ENCODE results near the gene MTMR12.
"Not testable (repeated sequence)": the region's sequence is repeated elsewhere in the genome, so short reads cannot be mapped to it uniquely, and the experiment has no call there.

The MTMR12 gene

DNA sequence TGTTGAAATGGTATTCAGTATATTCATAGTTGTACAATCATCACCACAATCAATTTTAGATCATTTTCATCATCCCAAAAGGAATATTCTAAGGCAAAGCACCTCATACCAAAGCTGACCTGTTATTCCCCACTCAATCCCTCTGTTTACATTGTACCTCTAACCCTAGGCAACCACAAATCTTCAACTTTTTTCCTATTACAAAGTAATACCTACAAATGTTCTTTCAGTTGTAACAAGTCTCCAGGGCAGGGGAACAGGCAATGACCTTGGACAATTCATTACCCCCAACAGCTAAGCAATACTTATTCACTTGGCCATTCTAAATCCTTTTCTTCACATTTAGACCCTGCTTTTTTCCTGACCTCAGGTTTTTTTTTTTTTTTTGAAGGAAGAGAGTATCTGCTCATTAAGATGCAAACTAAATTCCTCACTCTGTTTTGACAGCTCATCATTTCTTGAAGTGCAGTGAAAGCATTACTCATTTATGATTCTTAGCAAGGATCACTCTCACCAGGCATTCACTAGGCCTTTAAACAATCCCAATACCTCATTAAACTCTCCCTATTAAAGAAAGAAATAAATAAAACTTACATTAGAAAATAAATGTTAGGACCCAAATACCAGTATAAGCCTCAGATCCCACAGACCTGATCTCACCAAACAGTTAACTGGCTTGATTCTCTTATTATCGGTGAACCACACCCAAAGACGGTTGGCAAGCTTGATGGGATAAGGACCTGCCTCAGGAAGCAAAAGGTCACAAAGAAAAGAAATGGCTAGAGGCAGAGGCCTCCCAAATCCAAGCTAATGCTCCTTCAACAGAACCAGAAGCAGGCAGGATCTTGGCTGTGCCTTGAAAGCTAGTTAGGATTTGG is 15.3 kb downstream of the MTMR12 start:
- no peak for DNase-seq (ENCODE audit: low read depth, low spot score)

DNA sequence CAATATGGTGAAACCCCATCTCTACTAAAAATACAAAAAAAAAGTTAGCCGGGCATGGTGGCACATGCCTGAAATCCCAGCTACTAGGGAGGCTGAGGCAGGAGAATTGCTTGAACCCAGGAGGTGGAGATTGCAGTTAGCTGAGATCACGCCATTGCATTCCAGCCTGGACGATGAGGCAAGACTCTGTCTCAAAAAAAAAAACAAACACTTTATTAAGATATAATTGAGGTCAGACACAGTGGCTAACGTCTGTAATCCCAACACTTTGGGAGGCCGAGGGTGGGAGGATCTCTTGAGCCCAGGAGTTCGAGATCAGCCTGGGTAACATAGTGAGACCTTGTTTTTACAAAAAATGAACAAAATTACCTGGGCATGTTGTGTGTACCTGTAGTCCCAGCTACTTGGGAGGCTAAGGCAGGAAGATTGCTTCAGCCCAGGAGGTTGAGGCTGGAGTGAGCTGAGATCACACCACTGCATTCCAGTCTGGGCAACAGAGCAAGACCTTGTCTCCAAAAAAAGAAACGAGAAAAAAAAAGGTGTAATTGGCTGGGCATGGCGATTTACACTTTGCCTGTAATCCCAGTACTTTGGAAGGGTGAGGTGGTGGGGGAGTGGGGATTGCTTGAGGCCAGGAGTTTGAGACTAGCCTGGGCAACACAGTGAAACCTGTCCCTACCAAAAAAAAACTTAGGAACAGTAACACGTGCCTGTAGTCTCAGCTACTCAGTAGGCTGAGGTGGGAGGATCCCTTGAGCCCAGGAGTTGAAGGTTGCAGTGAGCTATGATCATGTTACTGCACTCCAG is 16.6 kb downstream of the MTMR12 start:
- DNase-seq (ENCODE audit: low read depth, low spot score): not testable (repeated sequence)

DNA sequence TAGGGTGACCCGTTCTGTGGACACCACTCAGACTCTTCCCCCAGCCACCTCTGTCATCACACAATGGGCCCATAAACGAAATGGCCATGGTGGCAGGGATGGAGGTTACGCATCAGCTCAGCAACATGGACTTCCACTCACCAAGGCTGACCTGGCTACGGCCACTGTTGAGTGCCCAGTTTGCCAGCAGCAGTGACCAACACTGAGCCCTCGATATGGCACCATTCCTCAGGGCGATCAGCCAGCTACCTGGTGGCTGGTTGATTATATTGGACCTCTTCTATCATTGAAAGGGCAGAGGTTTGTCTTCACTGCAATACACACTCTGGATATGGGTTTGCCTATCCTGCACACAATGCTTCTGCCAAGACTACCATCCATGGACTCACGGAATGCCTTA is 21.1 kb downstream of the MTMR12 start:
- DNase-seq (ENCODE audit: low read depth, low spot score): no peak

DNA sequence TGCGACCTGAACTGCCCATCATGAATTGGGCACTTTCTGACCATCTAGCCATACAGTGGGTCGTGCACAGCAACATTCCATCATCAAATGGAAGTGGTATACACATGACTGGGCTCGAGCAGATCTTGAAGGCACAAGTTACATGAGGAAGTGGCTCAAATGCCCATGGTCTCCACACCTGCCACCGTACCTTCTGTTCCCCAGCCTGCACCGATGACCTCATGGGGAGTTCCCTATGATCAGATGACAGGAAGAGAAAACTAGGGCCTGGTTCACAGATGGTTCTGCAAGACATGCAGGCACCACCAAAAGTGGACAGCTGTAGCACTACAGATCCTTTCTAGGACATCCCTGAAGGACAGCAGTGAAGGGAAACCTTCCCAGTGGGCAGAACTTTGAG is 21.8 kb downstream of the MTMR12 start:
- no peak for DNase-seq (ENCODE audit: low read depth, low spot score)

DNA sequence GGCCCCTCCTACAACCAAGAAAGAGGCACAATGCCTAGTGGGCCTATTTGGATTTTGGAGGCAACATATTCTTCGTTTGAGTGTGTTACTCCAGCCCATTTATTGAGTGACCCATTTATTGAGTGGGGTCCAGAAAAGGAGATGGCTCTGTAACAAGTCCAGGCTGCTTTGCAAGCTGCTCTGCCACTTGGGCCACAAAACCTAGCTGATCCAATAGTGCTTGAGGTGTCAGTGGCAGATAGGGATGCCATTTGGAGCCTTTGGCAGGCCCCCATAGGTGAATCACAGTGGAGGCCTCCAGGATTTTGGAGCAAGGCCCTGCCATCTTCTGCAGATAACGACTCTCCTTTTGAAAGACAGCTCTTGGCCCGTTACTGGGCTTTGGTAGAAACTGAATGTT is 22.2 kb downstream of the MTMR12 start:
- DNase-seq (ENCODE audit: low read depth, low spot score): not testable (repeated sequence)

DNA sequence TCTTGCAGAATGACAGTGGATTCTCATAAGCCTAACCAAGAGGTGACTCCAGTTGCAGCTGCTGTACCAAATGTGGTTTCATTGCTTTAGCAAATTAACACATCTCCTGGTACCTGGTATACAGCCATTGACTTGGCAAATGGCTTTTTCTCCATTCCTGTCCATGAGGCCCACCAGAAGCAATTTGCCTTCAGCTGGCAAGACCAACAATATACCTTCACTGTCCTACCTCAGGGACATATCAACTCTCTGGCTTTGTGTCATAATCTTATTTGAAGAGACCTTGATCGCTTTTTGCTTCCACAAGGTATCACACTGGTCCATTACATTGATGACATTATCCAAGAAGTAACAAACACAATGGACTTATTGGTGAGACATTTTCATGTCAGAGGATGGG is 22.8 kb downstream of the MTMR12 start:
- DNase-seq (ENCODE audit: low read depth, low spot score): not testable (repeated sequence)

DNA sequence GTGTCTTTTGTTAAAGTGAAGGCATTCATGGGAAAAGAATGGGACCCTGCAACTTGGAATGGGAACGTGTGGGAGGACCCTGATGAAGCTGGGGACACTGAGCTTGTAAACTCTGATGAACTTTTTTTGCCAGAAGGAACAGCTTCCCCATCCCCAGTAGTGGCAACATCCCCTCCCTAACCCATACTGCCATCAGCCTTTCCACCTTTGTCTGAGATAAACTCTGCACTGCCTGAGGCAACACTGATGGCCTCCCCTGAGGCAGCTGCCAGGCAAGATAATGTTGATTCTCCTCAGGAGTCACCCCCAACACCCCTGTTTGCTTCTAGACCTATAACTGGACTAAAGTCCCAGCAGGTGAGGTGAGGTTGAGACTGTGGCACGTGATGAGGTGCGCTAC is 24.6 kb downstream of the MTMR12 start:
- DNase-seq (ENCODE audit: low read depth, low spot score): not testable (repeated sequence)

DNA sequence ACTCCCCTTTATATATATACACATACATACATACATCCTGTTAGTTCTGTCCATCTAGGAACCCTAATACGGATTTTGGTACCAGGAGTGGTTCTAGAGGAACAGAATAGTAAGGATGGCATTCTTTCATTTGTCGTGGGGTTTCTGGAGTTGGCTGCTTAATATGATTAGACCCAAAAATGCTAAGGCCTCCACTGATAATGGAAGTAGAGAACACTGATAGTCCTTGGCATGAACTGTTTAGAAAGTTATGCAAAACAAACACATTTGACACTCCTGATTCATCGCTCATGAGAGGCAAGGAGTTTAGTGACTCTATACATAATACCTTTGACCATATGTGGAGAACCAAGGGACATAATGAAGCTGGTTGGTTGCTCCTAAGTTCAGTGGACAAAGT is 25.2 kb downstream of the MTMR12 start:
- DNase-seq (ENCODE audit: low read depth, low spot score): not testable (repeated sequence)

DNA sequence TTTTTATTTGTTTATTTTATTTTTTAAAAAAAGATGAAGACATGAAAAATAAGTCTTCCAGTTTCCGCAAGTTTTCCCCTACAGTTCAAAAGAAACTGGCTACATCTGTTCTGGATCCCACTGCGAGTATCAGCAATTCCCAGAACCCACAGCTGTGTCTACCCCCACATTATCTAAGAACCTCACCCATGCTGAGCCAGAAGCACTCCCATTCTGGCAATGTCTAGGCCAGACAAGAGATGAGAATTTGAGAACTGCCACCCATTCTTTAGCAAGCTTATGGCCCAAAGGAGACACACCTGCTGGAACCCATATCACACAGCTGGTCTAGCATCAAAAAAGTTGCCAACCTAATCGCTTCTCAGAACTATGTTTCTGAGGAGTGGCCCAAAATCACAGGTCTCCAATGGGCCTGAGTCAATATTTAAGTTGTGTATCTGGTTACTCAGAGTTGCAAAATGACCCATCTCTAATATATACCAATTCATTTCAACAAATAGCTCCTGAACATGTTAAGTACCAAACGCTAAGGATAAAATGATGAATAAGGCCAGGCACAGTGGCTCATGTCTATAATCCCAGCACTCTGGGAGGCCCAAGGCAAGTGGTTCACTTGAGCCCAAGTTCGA is 27.1 kb downstream of the MTMR12 start:
- DNase-seq (ENCODE audit: low read depth, low spot score): no peak

DNA sequence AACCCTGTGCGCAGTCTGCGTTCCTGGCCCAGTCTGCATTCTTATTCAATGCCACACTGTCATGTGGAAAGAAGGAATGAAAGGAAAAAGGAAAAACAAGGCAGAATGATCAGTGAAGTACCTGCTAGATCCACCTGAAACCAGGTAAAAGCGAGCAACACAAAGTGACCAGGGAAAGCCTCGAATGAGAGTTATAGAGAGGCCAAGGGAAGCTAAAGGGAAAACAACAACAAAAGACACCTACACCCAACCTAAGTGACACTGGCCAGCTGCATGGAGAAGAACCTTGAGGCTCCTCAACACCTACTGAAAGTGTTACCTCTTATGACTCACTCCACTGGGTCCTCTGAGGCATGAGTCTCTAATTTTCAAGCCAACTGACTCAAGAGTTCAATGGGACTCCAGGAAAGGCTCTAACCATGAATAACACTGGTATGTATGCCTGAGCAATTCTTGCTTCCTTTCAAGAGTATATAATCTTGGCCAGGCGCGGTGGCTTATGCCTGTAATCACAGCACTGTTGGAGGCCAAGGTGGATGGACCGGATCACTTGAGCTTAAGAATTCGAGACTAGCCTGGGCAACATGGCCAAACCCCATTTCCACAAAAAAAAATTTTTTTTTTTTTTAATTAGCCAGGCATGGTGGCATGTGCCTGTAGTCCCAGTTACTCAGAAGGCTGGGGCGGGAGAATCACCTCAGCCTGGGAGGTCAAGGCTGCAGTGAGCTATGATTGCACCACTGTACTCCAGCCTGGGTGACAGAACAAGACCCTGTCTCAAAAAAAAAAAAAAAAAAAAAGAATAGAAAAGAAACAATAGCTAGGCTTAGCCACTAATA is 29.0 kb downstream of the MTMR12 start:
- no peak for DNase-seq (ENCODE audit: low read depth, low spot score)

DNA sequence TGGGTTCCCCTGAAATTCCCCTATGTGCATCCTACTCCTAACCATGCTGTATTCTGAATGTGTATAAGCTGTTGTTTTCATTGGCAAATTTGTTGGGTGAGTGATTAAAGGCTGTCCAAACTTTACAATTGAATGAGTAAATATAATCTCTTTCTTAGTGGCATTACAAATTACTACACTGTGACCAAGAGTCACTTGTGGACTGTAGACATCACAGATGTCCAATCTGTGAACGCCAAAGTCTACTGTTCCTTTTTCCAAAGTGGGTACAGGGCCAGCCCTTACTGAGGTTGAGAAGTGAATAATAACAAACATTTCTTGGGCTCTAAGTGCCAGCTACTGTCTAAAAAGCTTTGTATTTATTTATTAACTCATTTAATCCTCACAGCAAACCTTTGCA is 29.7 kb downstream of the MTMR12 start:
- DNase-seq (ENCODE audit: low read depth, low spot score): no peak

DNA sequence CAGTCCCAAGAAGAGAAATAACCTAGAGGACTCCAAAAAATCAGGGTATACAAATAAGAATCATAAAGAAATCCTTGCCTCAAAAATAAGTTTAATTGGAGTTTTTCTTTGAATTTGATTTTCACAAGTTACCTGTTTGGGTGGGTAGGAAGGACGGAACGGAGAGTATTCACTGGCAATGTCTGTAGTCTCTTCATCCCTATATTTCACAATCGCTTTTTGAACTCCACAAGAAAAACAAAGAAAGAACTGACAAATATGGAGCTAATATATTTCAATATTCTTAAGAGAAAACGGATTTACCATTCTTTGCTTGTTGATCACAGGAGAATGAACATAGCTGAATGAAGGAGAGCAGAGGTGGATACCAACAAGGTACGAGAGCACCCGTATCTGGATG is 30.1 kb downstream of the MTMR12 start:
- DNase-seq (ENCODE audit: low read depth, low spot score): no peak

DNA sequence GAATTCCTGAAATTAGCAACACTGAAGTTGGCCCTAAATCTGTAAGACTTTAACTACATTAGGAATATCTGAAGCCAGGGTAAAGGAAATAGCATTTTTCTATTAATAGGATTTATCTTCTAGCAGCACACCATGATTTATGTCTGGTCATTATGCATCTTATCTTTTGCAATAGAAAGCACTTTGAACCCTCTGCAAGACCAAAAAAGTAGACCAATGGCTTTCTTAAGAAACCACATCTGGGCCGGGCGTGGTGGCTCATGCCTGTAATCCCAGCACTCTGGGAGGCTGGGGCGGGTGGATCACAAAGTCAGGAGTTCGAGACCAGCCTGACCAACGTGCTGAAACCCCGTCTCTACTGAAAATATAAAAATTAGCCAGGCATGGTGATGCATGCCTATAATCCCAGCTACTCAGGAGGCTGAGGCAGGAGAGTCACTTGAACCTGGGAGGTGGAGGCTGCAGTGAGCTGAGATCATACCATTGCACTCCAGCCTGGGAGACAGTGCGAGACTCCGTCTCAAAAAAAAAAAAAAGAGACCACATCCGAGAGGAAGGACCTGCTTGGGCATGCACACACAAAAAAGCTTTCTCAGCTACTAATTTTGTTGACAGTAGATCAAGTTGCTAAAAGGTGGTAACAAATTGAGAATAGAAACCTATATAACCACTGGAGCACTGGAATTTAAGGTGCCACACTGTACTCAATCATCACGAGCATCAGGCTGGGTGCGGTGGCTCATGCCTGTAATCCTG is 31.2 kb downstream of the MTMR12 start:
- DNase-seq (ENCODE audit: low read depth, low spot score): not testable (repeated sequence)

DNA sequence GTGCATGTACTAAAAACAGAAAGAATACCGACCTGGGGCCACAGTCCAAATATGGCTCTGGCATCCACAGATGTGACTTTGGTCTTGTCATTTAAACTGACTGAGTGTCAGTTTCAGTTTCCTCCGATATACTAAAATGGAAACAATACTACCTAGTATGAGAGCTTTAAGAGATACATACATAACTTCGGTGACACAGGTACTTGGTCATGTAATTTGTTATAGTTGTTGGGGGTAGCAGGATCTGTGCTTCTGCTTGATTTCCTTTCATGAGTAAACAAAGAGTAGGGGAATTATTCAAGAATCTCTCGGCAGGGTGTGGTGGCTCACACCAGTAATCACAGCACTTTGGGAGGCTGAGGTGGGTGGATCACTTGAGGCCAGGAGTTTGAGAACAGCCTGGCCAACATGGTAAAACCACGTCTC is 32.1 kb downstream of the MTMR12 start:
- DNase-seq (ENCODE audit: low read depth, low spot score): no peak

DNA sequence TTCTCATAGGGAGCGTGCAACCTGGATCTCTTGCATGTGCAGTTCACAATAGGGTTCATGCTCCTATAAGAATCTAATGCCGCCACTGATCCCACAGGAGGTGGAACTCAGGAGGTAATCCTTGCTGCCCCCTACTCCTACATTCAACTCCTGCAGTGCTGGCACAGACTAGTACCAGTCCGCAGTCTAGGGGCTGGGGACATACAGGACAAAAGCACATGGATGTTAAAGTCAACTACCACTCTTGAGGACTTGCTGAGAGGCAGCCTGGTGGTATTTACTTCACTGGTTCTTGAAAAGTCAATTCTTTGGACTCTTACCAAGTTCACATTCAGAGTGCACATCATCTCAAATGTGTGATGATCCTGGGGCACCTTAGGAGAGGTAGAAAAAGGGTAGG is 33.0 kb downstream of the MTMR12 start:
- no peak for DNase-seq (ENCODE audit: low read depth, low spot score)

DNA sequence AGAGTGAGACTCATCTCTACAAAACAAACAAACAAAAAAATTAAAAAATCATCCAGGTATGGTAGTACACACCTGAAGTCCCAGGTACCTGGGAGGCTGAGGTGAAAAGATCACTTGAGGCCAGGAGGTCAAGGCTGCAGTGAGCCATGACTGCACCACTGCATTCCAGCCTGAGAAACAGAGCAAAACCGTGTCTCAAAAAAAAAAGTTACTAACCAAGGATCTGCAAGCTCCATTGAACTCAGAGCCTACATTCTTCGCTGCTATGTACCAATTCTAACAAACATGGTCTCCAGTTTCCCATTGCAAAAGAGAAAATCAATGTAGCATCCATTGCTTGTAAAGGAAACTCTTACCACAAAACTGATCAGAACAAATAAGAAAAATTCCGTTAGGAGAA is 33.5 kb downstream of the MTMR12 start:
- no peak for DNase-seq (ENCODE audit: low read depth, low spot score)

DNA sequence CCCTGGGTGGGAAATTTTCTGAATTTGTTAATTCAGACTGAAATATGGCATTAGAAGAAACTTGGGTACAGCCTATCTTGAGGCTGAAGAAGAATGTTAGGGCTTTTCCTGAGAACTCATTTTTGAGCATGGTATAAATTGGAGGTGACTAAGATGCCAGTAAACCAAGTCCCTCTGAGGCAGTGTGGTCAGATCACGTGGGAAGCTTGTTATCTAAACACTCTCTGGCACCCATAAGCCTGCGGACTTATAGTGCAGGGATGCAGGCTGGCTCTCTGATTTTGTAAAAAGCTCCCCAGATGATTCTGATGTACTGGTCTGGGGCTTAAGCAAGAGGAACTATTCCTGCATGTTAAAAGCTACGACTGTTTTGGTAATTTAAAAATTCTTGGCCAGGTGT is 34.3 kb downstream of the MTMR12 start:
- DNase-seq (ENCODE audit: low read depth, low spot score): no peak

DNA sequence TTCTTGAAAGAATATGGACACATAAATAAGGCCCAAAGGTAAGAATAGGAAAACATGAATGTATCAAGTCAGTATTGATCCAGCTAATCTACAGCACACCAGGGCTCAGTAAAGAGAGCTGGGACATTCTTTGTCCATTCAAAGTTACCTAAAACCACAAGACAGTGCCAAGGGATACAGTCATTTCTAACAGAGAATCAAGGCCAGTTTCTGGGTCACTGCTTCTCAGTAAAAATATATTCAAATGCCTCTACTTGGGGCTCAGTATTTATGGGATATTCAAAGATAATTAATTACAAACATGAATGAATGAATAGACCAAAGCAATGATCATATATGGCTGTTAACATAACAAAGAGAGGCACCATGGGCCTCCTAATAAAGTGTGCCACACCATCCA is 34.9 kb downstream of the MTMR12 start:
- no peak for DNase-seq (ENCODE audit: low read depth, low spot score)

DNA sequence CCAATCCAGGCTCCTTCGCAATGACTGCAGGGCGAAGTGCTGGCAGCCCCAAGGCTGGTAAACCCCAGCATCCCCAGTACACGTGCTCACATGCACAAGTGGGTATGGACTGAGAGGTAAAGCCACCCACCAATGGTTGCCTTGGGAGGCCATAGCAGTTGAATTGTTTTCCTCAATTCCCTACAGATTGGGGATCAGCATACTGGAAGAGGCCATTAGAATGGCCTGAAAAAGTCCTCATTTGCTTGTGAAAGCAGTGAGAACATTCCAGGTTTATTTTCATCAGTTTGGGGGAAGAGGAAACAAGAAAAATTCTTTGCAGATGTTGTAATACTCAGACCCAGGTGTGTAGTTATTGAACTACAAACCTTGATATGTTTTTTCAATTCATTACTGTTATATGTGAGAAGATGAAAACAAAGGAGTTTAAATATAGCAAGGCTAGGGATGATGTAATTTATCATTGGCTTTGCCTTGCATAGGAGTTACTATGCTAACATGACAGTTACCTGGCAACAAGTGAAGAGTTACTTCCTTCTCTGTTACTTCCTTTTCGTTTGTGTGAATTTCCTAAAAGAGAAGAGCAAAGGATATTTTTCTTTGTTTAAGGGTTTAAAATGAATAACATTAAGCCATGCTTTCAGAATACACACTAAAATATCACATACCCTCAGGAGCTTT is 36.4 kb downstream of the MTMR12 start:
- no peak for DNase-seq (ENCODE audit: low read depth, low spot score)

DNA sequence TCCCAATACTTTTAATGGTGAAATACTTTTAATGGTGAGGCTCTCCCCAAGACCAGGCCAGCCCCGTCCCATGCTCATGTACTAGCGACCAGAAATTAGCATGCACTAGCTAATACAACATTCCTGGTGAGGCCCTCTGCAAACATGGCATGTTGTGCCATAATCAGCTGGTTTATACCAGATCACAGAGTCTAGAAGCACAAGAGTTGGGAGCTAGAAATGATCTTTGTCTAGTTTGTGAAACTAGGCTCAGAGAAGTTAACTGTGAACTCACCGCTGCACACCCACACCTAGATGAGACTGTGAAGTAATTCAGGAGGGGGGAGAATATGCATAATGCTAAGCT is 37.4 kb downstream of the MTMR12 start:
- no peak for DNase-seq (ENCODE audit: low read depth, low spot score)

Data from smooth muscle cell of the brain vasculature (primary cell).